ENCODE data around the gene CSPG4.

- no peak for TF ChIP-seq FOXJ3 (CRISPR knock-in tag; IDR thresholded peaks at IDR 0.05)
- TF ChIP-seq TBL1XR1 (IDR thresholded peaks at IDR 0.05; ENCODE audit: low read length in 2 of 2) = no peak
These were observed 39.8 kb downstream of the CSPG4 start for GRCh38 chr15:75672646-75673425.
